ENCODE results near the gene TRIM63. TPM values are rescaled to one million over a fixed set of nuclear protein-coding genes. Genes with fewer than 3 reads are reported as not detected.

The TRIM63 gene
- total and polyA plus RNA-seq, 9 of the 15 experiments (the other 6 are each of a cell fraction or from before 2014, with no cell fraction given), result 0.08 to 0.57 (median 0.36) TPM

GRCh38 chr1:26111530-26112406 is 44.3 kb upstream of the TRIM63 start, which contains the start of gene PDIK1L (continued):
- TF ChIP-seq SMARCC2 (IDR thresholded peaks at IDR 0.05; ENCODE audit: low read depth) (no peak), MCM2 (IDR thresholded peaks at IDR 0.05; ENCODE audit: low read depth) (no peak), MYC (IDR thresholded peaks at IDR 0.05; ENCODE audit: low read depth, low read length) (peak; percentile 92), MYC (CRISPR knock-in tag; IDR thresholded peaks at IDR 0.05; ENCODE audit: borderline replicate concordance, low read depth) (peak; percentile 24; the same call in 1 of the 2 replicates), IRF1 (CRISPR knock-in tag; IDR thresholded peaks at IDR 0.05; ENCODE audit: borderline replicate concordance) (no peak), NR2C1 (IDR thresholded peaks at IDR 0.05) (no peak), NR2C1 (tag; IDR thresholded peaks at IDR 0.05) (no peak), ZNF699 (CRISPR knock-in tag; IDR thresholded peaks at IDR 0.05; ENCODE audit: insufficient replicate concordance) (no peak), ZBED1 (IDR thresholded peaks at IDR 0.05) (no peak), SRSF1 (IDR thresholded peaks at IDR 0.05; ENCODE audit: low read depth, low read length) (no peak), ZHX1 (conservative IDR thresholded peaks at IDR 0.05; ENCODE audit: low read length) (no peak), E2F3 (CRISPR knock-in tag; IDR thresholded peaks at IDR 0.05) (peak; percentile 82), ZNF408 (CRISPR knock-in tag; IDR thresholded peaks at IDR 0.05; ENCODE audit: low read depth) (no peak), CBX8 (IDR thresholded peaks at IDR 0.05; ENCODE audit: borderline replicate concordance, extremely low read depth, low read depth, low read length, poor library complexity, severe bottlenecking) (no peak), EWSR1 (IDR thresholded peaks at IDR 0.05; ENCODE audit: borderline replicate concordance, low read depth, partially characterized antibody) (no peak), DLX4 (CRISPR knock-in tag; IDR thresholded peaks at IDR 0.05) (no peak), SREBF1 (IDR thresholded peaks at IDR 0.05; ENCODE audit: borderline replicate concordance, low read depth, low read length) (peak; percentile 20; the same call in 1 of the 2 replicates), ZSCAN32 (CRISPR knock-in tag; IDR thresholded peaks at IDR 0.05) (no peak), SIN3B (IDR thresholded peaks at IDR 0.05; ENCODE audit: low read depth) (peak; percentile 64), ESRRB (CRISPR knock-in tag; IDR thresholded peaks at IDR 0.05; ENCODE audit: borderline replicate concordance) (no peak), PHB2 (IDR thresholded peaks at IDR 0.05; ENCODE audit: low read depth) (no peak), KDM4B (IDR thresholded peaks at IDR 0.05; ENCODE audit: borderline replicate concordance in 2 of 2, low read depth in 1 of 2) (no peak; a peak in 1 of 4 replicates)
